Naive thymus-derived CD4-positive, alpha-beta T cell (primary cell): ENCODE measurements around the gene USP12. TPM values are rescaled to one million over a fixed set of nuclear protein-coding genes. Genes with fewer than 3 reads are reported as not detected.
A peak's percentile ranks its signal among the peaks of the same experiment; 100 is the strongest.

Experiments
- ATAC-seq: fragments of 150-1000 bp; cut with Tn5 transposase; 2 replicates; pipeline ENCODE4 v1.10.0; 2021; ENCODE audit warnings: mild to moderate bottlenecking, moderate library complexity
- CTCF ChIA-PET: fragments of 350-600 bp; sonication (Branson Sonifier 250); formaldehyde crosslinking; loops from one replicate; lab custom pipeline; 2021; ENCODE audit warnings: antibody characterized with exemption; lab: Charles Lee
- POLR2A ChIA-PET: fragments of 350-600 bp; sonication (Branson Sonifier 250); formaldehyde crosslinking; loops from one replicate; lab custom pipeline; 2021; ENCODE audit warnings: antibody characterized with exemption, inconsistent platforms; lab: Charles Lee
- DNase-seq, 9 donors: peaks; one replicate each; pipeline versions ENCODE4 v3.0.0 to v3.0.0-alpha.2; 2020 to 2022; ENCODE audit warnings: mixed read lengths in 1 of 9
- H3K27ac ChIP-seq: one replicate; pipeline ENCODE4 v1.7.0; 2013; ENCODE audit warnings: mild to moderate bottlenecking, low read depth, low read length, moderate library complexity
- H3K27me3 ChIP-seq, 2 donors: one replicate each; pipeline ENCODE4 v1.7.0; 2013; ENCODE audit warnings: low read length in 2 of 2, mild to moderate bottlenecking in 2 of 2, moderate library complexity in 2 of 2; ENCODE audit not compliant: control insufficient read depth in 2 of 2, insufficient read depth in 2 of 2
- H3K36me3 ChIP-seq, 3 experiments: 1 replicate in 2 of 3; 2 replicates in 1 of 3; pipeline ENCODE4 v1.7.0; 2013; ENCODE audit warnings: low read length in 3 of 3, mild to moderate bottlenecking in 3 of 3, moderate library complexity in 1 of 3; ENCODE audit not compliant: insufficient read depth in 3 of 3, control insufficient read depth in 2 of 3
- H3K4me1 ChIP-seq, 2 donors: one replicate each; pipeline ENCODE4 v1.7.0; 2013; ENCODE audit warnings: low read length in 2 of 2, mild to moderate bottlenecking in 2 of 2, moderate library complexity in 1 of 2; ENCODE audit not compliant: control insufficient read depth in 2 of 2, insufficient read depth in 2 of 2
- H3K4me3 ChIP-seq: 2 replicates; pipeline ENCODE4 v1.7.0; 2013; ENCODE audit warnings: mild to moderate bottlenecking, low read length
- H3K9me3 ChIP-seq, 3 experiments: 1 replicate in 2 of 3; 2 replicates in 1 of 3; pipeline ENCODE4 v1.7.0; 2013; ENCODE audit warnings: low read length in 3 of 3; ENCODE audit not compliant: control insufficient read depth in 2 of 3
- H3K27ac Mint-ChIP-seq, 9 donors: one replicate each; pipeline ENCODE4 v1.8.0; 2020 to 2022; ENCODE audit warnings: mixed read lengths in 9 of 9, mild to moderate bottlenecking in 8 of 9, moderate library complexity in 5 of 9, inconsistent platforms in 2 of 9
- H3K27me3 Mint-ChIP-seq, 5 donors: one replicate each; pipeline ENCODE4 v1.8.0; 2021 to 2022; ENCODE audit warnings: mixed read lengths in 5 of 5, mild to moderate bottlenecking in 1 of 5
- H3K36me3 Mint-ChIP-seq, 5 donors: one replicate each; pipeline ENCODE4 v1.8.0; 2020 to 2022; ENCODE audit warnings: mixed read lengths in 5 of 5, mild to moderate bottlenecking in 3 of 5, inconsistent platforms in 1 of 5
- H3K4me1 Mint-ChIP-seq, 7 donors: one replicate each; pipeline ENCODE4 v1.8.0; 2020 to 2022; ENCODE audit warnings: mixed read lengths in 7 of 7, mild to moderate bottlenecking in 3 of 7, inconsistent platforms in 1 of 7
- H3K4me3 Mint-ChIP-seq, 10 donors: one replicate each; pipeline ENCODE4 v1.8.0; 2020 to 2022; ENCODE audit warnings: mild to moderate bottlenecking in 10 of 10, mixed read lengths in 10 of 10, moderate library complexity in 6 of 10, inconsistent platforms in 2 of 10
- H3K9me3 Mint-ChIP-seq, 11 donors: one replicate each; pipeline ENCODE4 v1.8.0; 2020 to 2022; ENCODE audit warnings: mixed read lengths in 11 of 11, mild to moderate bottlenecking in 4 of 11, inconsistent platforms in 1 of 11, moderate library complexity in 1 of 11
- intact Hi-C, 2 donors: fragments of 100-400 bp; cut with micrococcal nuclease; formaldehyde crosslinking; loops; one replicate each; pipeline ENCODE4 v1.15.1; 2023
- polyA plus RNA-seq, 2 donors: library from polyadenylated mRNA; unstranded; fragments of 300-500 nt; fragmentation: Illumina TruSeq; gene quantifications; one replicate each; pipeline ENCODE4 v1.2.3, GENCODE V29; 2021
- total RNA-seq, 6 experiments: library from RNA in 5 of 6; stranded (reverse) in 5 of 6; gene quantifications; 1 replicate in 5 of 6; 2 replicates in 1 of 6; pipeline ENCODE4 v1.2.3 and lab custom pipeline; 2021 to 2026

The USP12 gene
- total and polyA plus RNA-seq, 7 experiments from 2014 or later, result 11.0 to 53.5 (median 24.7) TPM

DNA sequence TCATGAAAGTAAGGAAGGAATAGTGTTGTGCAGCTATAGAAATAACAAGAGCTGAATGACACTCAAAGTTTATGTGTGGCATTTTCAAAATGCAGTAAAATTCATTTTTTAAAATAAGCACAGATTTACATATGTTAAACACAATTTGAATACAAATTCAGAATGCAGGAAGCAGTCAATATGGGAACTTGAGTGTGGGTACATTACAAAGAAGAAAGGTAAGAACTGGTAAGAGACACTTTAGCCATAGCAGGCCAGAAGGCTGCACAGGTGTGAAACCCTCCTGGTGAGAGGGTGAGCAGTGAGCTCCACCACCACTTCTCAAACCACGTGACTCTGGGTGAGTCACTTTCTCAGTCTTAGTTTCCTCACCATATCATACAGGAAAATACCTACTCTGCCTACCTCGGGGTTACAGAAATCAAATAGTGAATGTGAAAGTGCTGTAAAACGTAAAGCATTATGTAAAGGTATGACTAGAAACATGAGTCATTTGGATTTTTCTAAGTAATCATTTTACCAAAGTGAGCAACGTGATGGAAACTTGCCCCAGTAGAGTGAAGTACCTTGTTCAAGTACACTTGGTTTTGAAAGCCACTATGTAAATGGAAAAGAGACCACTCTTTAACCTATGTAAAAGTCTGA is 40.5 kb downstream of the USP12 start:
- no peak overlapping the region for H3K27ac ChIP-seq
- intact Hi-C loops, result loop anchor here (1.0 to 5.0 kb wide), 10 partner anchors 16 to 1008 kb away; partner anchors contain the start of genes GTF3A (in 1 of the 2), LNX2 (in 1 of the 2), MTIF3 (in 1 of the 2) and POLR1D (in 1 of the 2)
- Mint-ChIP-seq H3K4me3 (peak overlapping the region in 5 of 10 donors; percentile 29 to 71 (median 47)), H3K9me3 (peaks cover 0 to 19% (median 5%) of the 10 kb centered on the region in 11 donors), H3K27me3 (no peaks in the 10 kb centered on the region), H3K27ac (peak overlapping the region in 5 of 9 donors; percentile 60 to 87 (median 76)), H3K4me1 (peaks cover 46 to 89% (median 82%) of the 10 kb centered on the region in 7 donors), H3K36me3 (peaks cover 13 to 42% (median 38%) of the 10 kb centered on the region in 5 donors)
- ChIA-PET CTCF (no interaction called here), POLR2A (no interaction called here)
- no peak overlapping the region for H3K4me3 ChIP-seq
- H3K36me3 ChIP-seq, result no peaks in the 10 kb centered on the region
- H3K27me3 ChIP-seq, result no peaks in the 10 kb centered on the region
- DNase-seq, result peak in 3 of 9 donors; percentile 13 to 71 (median 46)
- H3K4me1 ChIP-seq, result peaks cover 0 to 14% of the 10 kb centered on the region in 2 donors
- peak; percentile 90 for ATAC-seq
- H3K9me3 ChIP-seq, result no peaks in the 10 kb centered on the region

DNA sequence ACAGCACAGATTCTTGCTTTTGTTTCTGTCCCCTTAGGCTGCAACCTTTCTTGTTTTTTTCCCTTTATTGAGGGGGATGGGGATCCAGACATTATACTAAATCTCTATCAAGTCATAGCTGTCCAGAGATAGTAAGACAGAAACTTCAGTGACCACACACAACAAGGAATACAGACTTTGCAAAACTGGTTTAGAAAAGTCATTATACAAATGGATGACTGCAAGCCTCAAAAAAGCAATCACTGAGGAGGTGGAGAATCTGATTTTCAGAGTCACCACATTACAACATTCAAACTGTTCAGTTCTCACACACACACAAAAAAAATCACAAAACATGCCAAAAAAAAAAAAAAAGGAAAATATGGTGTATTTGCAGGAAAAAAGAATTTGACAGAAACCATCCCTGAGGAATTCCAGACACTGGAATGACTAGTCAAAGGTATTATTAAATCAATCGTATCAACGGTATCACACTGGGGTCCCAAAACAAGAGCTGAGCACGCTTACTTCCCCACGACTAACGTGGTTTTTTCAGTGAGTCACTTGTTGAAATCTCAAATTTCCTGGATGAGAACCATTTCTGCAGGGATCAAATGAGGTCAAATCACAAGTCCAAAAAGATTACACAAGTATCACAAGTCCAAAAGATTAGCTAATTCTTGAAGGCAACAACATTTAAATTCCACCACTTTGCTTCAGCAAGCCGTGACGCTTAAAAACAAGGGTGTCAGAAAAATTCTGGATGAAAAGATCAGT is 41.2 kb downstream of the USP12 start:
- Mint-ChIP-seq H3K36me3 (peaks cover 13 to 46% (median 39%) of the 10 kb centered on the region in 5 donors), H3K4me3 (peak overlapping the region in 3 of 10 donors; percentile 36 to 50 (median 44)), H3K27me3 (no peaks in the 10 kb centered on the region), H3K27ac (peak overlapping the region in 3 of 9 donors; percentile 76 to 87 (median 78)), H3K4me1 (peaks cover 45 to 84% (median 75%) of the 10 kb centered on the region in 7 donors), H3K9me3 (peaks cover 0 to 20% (median 7%) of the 10 kb centered on the region in 11 donors)
- Histone ChIP-seq H3K36me3 (no peaks in the 10 kb centered on the region), H3K9me3 (peaks cover 0 to 5% (median 0%) of the 10 kb centered on the region in 3 experiments), H3K4me1 (peaks cover 0 to 14% of the 10 kb centered on the region in 2 donors), H3K4me3 (no peak overlapping the region), H3K27ac (no peak overlapping the region), H3K27me3 (no peaks in the 10 kb centered on the region)
- intact Hi-C loops, result loop anchor here (2.0 to 5.0 kb wide), 5 partner anchors 42 to 492 kb away; partner anchors contain the start of genes GTF3A (in 1 of the 2), LNX2 (in 1 of the 2), POLR1D (in 1 of the 2) and RASL11A (in 1 of the 2)
- no peak for DNase-seq
- ChIA-PET POLR2A (no interaction called here), CTCF (no interaction called here)
- ATAC-seq, result no peak

DNA sequence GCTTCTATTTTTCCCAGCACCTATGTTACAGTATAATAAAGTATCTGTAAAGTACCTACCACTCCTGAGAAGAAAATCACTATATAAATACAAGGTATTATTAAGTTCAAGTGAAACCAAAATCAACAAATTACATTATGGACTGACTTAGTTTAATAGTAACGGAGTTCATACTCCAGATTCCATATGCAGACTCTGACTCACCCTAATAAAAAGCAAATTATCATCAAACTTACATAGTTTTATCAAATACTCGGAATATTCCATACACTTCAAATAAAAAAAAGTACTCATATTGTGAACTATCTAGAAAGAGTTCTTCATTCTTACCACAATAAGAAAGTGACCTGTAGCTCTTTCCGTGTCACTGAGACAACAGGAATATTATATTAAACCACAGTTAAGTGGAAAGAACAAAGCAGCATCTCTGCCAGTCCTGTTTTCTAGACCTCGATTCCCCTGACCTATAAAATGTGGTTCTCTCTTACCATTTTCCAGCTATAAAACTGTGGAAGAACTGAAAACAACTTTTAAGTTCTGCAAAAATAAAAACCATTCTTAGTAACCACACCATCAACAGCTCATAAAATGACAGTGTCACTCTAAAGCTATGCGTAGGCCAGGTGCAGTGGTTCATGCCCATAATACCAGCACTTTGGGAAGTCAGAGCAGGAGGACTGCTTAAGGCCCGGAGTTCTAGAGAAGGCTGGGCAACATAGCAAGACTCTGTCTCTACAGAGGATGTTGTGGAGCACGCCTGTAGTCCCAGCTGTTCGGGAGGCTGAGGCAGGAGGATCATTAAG is 42.6 kb downstream of the USP12 start:
- H3K27me3 Mint-ChIP-seq, result no peaks in the 10 kb centered on the region
- peaks cover 0 to 6% (median 0%) of the 10 kb centered on the region in 3 experiments for H3K9me3 ChIP-seq

DNA sequence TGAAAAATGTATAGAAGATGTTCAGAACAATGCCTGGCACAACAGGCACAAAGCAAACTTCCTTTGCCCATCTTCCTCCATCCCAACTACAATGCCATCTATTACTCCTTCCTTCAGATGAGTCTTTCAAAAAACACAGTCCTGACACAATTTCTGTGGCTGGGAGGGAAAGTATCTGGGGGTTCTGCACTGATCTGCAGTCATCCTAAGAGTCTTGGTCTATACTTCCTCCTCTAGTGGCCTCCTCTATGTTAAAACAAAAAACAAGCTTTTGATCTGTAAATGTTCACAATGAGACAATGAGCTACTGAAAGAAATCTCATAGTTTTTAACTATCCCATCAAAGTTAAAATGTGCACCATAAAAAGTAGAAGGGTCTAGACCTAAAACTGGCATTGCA is 44.8 kb downstream of the USP12 start:
- peaks cover 35 to 75% (median 56%) of the 10 kb centered on the region in 7 donors for H3K4me1 Mint-ChIP-seq
- H3K4me3 Mint-ChIP-seq, result peak overlapping the region in 2 of 10 donors; percentile 7 to 12
- intact Hi-C loops, result no loop called here
- Histone ChIP-seq H3K27me3 (no peaks in the 10 kb centered on the region), H3K4me3 (no peak overlapping the region), H3K36me3 (no peaks in the 10 kb centered on the region), H3K9me3 (peaks cover 0 to 6% (median 0%) of the 10 kb centered on the region in 3 experiments), H3K4me1 (peaks cover 0 to 9% of the 10 kb centered on the region in 2 donors), H3K27ac (no peak overlapping the region)
- ChIA-PET POLR2A (no interaction called here), CTCF (no interaction called here)
- ATAC-seq (no peak), DNase-seq (no peak)
- no peak overlapping the region for H3K27ac Mint-ChIP-seq
- peaks cover 6 to 51% (median 17%) of the 10 kb centered on the region in 11 donors for H3K9me3 Mint-ChIP-seq
- no peaks in the 10 kb centered on the region for H3K27me3 Mint-ChIP-seq
- H3K36me3 Mint-ChIP-seq, result peaks cover 15 to 64% (median 58%) of the 10 kb centered on the region in 5 donors

More for the DNA sequence above, 42.6 kb downstream of the USP12 start:
- Histone ChIP-seq H3K4me1 (peaks cover 0 to 14% of the 10 kb centered on the region in 2 donors), H3K27me3 (no peaks in the 10 kb centered on the region), H3K4me3 (no peak overlapping the region), H3K36me3 (no peaks in the 10 kb centered on the region), H3K27ac (no peak overlapping the region)
- peaks cover 0 to 32% (median 12%) of the 10 kb centered on the region in 11 donors for H3K9me3 Mint-ChIP-seq
- intact Hi-C loops, result no loop called here
- no peak for ATAC-seq
- CTCF ChIA-PET, result no interaction called here
- H3K36me3 Mint-ChIP-seq, result peaks cover 13 to 57% (median 53%) of the 10 kb centered on the region in 5 donors
- POLR2A ChIA-PET, result no interaction called here
- DNase-seq, result no peak
- H3K4me3 Mint-ChIP-seq, result peak overlapping the region in 3 of 10 donors; percentile 3 to 11 (median 10)
- H3K27ac Mint-ChIP-seq, result peak overlapping the region in 1 of 9 donors; percentile 56
- H3K4me1 Mint-ChIP-seq, result peaks cover 43 to 78% (median 66%) of the 10 kb centered on the region in 7 donors

DNA sequence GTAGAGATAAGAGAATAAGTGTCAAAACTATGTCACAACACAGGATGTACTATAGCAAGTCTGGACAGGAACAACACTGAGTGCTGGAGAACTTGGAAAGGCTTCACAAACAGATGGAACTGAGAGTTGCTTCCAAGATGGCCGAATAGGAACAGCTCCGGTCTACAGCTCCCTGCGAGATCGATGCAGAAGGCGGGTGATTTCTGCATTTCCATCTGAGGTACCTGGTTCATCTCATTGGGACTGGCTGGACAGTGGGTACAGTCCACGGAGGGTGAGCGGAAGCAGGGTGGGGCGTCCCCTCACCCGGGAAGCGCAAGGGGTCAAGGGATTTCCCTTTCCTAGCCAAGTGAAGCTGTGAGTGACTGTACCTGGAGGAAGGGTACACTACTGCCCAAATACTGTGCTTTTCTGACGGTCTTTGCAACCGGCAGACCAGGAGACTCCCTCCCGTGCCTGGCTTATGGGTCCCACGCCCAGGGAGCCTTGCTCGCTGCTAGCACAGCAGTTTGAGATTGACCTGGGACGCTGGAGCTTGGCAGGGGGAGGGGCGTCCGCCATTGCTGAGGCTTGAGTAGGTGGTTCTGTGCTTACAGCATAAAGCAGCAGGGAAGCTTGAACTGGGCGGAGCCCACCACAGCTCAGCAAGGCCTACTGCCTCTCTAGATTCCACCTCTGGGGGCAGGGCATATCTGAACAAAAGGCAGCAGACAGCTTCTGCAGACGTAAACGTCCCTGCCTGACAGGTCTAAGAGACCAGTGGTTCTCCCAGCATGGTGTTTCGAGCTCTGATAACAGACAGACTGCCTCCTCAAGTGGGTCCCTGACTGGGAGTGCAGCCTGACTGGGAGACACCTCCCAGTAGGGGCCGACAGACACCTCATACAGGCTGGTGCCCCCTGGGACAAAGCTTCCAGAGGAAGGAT is 46.0 kb downstream of the USP12 start:
- ChIA-PET POLR2A (no interaction called here), CTCF (no interaction called here)
- intact Hi-C loops, result no loop called here
- DNase-seq (no peak), ATAC-seq (no peak)
- Mint-ChIP-seq H3K4me1 (peaks cover 38 to 71% (median 53%) of the 10 kb centered on the region in 7 donors), H3K9me3 (peaks cover 6 to 49% (median 15%) of the 10 kb centered on the region in 11 donors), H3K4me3 (no peak overlapping the region), H3K27ac (peak overlapping the region in 1 of 9 donors; percentile 25), H3K36me3 (peaks cover 11 to 63% (median 55%) of the 10 kb centered on the region in 5 donors), H3K27me3 (no peaks in the 10 kb centered on the region)
- Histone ChIP-seq H3K27ac (no peak overlapping the region), H3K4me1 (no peaks in the 10 kb centered on the region), H3K9me3 (peaks cover 0 to 6% (median 0%) of the 10 kb centered on the region in 3 experiments), H3K27me3 (no peaks in the 10 kb centered on the region), H3K36me3 (no peaks in the 10 kb centered on the region), H3K4me3 (no peak overlapping the region)
